Astrocyte (in vitro differentiated cells and primary cell): ENCODE measurements around the gene CERCAM.

Experiments
- CTCF ChIP-seq: IDR thresholded peaks from 2 replicates; pipeline ENCODE4 v1.5.1; 2011; ENCODE audit warnings: low read depth, mild to moderate bottlenecking, inconsistent platforms, low read length, moderate library complexity; ENCODE audit not compliant: insufficient read depth
- EZH2 ChIP-seq: IDR thresholded peaks from 2 replicates; pipeline ENCODE4 v1.6.1; 2012; ENCODE audit warnings: mild to moderate bottlenecking, low read length, inconsistent platforms; ENCODE audit not compliant: insufficient read depth

GRCh38 chr9:128434340-128434739 is 13.7 kb downstream of the CERCAM start:
- TF ChIP-seq CTCF (no peak), EZH2 (no peak)
